OCI-LY1 (cell line): ENCODE data around the gene EVC.
A peak's percentile ranks its signal among the peaks of the same experiment; 100 is the strongest.

Experiments
- H2AFZ ChIP-seq: fragments of 200-600 bp; sonication (generic), shearing (Covaris generic); 2 replicates; pipeline ENCODE4 v1.6.0; 2014; ENCODE audit warnings: antibody characterized with exemption, mild to moderate bottlenecking, low read length
- H3F3A ChIP-seq: fragments of 200-600 bp; sonication (generic), shearing (Covaris generic); 2 replicates; pipeline ENCODE4 v1.6.0; 2014; ENCODE audit warnings: mild to moderate bottlenecking, antibody characterized with exemption, low read length, moderate library complexity; ENCODE audit not compliant: insufficient read depth
- H3K27ac ChIP-seq: fragments of 200-600 bp; sonication (generic); 2 replicates; pipeline ENCODE4 v1.5.1; 2014; ENCODE audit warnings: low read length, mixed run types, mild to moderate bottlenecking, low read depth; ENCODE audit not compliant: poor library complexity, severe bottlenecking
- H3K27me3 ChIP-seq: fragments of 200-600 bp; sonication (generic); 2 replicates; pipeline ENCODE4 v1.6.0; 2014; ENCODE audit warnings: antibody characterized with exemption, mild to moderate bottlenecking, low read length, moderate library complexity; ENCODE audit not compliant: insufficient read depth
- H3K36me3 ChIP-seq: fragments of 200-600 bp; sonication (generic); 2 replicates; pipeline ENCODE4 v1.6.1; 2014; ENCODE audit warnings: mild to moderate bottlenecking, antibody characterized with exemption, low read length, moderate library complexity, mixed read lengths; ENCODE audit not compliant: insufficient read depth
- H3K4me1 ChIP-seq: fragments of 200-600 bp; sonication (generic); 2 replicates; pipeline ENCODE4 v1.5.1; 2014; ENCODE audit warnings: mild to moderate bottlenecking, low read length, moderate library complexity; ENCODE audit not compliant: insufficient read depth, severe bottlenecking
- H3K4me2 ChIP-seq: fragments of 200-600 bp; sonication (generic), shearing (Covaris generic); 2 replicates; pipeline ENCODE4 v1.6.1; 2014; ENCODE audit warnings: low read length
- H3K4me3 ChIP-seq: fragments of 200-600 bp; sonication (generic); 2 replicates; pipeline ENCODE4 v1.5.1; 2014; ENCODE audit warnings: low read length, low read depth, mild to moderate bottlenecking, mixed read lengths; ENCODE audit not compliant: poor library complexity, severe bottlenecking
- H3K79me2 ChIP-seq: fragments of 200-600 bp; shearing (Covaris generic); 2 replicates; pipeline ENCODE4 v1.6.1; 2016; ENCODE audit warnings: mixed run types, low read length, mixed read lengths; ENCODE audit not compliant: insufficient read depth
- H3K9ac ChIP-seq: fragments of 200-600 bp; sonication (generic), shearing (Covaris generic); 2 replicates; pipeline ENCODE4 v1.6.1; 2014; ENCODE audit warnings: mild to moderate bottlenecking, low read length, mixed read lengths
- H3K9me2 ChIP-seq: fragments of 200-600 bp; sonication (generic), shearing (Covaris generic); 2 replicates; pipeline ENCODE4 v1.6.1; 2014; ENCODE audit warnings: low read depth, mild to moderate bottlenecking, low read length, mixed read lengths
- H3K9me3 ChIP-seq: fragments of 200-600 bp; shearing (Covaris generic); 2 replicates; pipeline ENCODE4 v1.6.1; 2014; ENCODE audit warnings: low read length, mixed read lengths
- H4K20me1 ChIP-seq: fragments of 200-600 bp; sonication (generic), shearing (Covaris generic); 2 replicates; pipeline ENCODE4 v1.6.0; 2016; ENCODE audit warnings: mild to moderate bottlenecking, low read length; ENCODE audit not compliant: insufficient read depth
- EZH2 ChIP-seq: fragments of 200-600 bp; sonication (generic), shearing (Covaris generic); IDR thresholded peaks from 2 replicates; pipeline ENCODE4 v1.8.0; 2017; ENCODE audit warnings: borderline replicate concordance, mixed run types, mild to moderate bottlenecking, antibody characterized with exemption, low read length, moderate library complexity, mixed read lengths
- TF ChIP-seq, protein P1 (sequence below): fragments of 200-600 bp; sonication (generic), shearing (Covaris generic); IDR thresholded peaks from 2 replicates; pipeline ENCODE4 v1.5.1; 2017; ENCODE audit warnings: mild to moderate bottlenecking, antibody characterized with exemption, low read length, moderate library complexity, mixed read lengths

EVC gene

DNA sequence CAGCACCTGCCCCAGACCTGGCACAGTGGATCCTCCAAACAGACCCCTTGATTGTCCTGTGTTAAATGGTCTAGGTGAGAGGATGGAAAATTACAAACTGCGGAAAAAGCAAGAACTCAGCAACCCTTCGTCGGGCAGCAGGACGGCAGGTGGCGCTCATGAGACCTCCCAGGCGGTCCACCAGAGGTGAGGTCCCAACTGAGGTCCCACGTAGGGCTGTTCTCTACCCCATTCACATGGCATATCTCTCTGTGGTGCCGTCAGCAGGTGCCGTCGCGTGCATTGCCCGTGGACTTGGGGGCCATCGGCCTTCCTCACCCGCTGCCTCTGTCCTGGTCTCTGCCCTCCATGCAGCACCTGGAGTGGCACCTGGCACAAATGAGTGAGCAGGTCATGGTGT is 93.7 kb downstream of the EVC start:
- no peak overlapping the region for H2AFZ ChIP-seq
- no peaks in the 10 kb centered on the region for H4K20me1 ChIP-seq
- no peak overlapping the region for H3K9ac ChIP-seq
- no peak overlapping the region for H3K4me3 ChIP-seq
- no peak overlapping the region for H3K4me2 ChIP-seq
- H3K4me1 ChIP-seq, result no peaks in the 10 kb centered on the region
- 0 out of 2 replicates have a peak, but pooled peaks cover 6% of the 10 kb centered on the region for H3K36me3 ChIP-seq
- H3K9me3 ChIP-seq, result no peaks in the 10 kb centered on the region
- no peaks in the 10 kb centered on the region for H3K79me2 ChIP-seq
- H3F3A ChIP-seq, result no peaks in the 10 kb centered on the region
- no peak for TF ChIP-seq EZH2
- TF ChIP-seq, protein P1, sequence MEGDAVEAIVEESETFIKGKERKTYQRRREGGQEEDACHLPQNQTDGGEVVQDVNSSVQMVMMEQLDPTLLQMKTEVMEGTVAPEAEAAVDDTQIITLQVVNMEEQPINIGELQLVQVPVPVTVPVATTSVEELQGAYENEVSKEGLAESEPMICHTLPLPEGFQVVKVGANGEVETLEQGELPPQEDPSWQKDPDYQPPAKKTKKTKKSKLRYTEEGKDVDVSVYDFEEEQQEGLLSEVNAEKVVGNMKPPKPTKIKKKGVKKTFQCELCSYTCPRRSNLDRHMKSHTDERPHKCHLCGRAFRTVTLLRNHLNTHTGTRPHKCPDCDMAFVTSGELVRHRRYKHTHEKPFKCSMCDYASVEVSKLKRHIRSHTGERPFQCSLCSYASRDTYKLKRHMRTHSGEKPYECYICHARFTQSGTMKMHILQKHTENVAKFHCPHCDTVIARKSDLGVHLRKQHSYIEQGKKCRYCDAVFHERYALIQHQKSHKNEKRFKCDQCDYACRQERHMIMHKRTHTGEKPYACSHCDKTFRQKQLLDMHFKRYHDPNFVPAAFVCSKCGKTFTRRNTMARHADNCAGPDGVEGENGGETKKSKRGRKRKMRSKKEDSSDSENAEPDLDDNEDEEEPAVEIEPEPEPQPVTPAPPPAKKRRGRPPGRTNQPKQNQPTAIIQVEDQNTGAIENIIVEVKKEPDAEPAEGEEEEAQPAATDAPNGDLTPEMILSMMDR, result peak; percentile 35; the same call in 1 of the 2 replicates
- no peaks in the 10 kb centered on the region for H3K27me3 ChIP-seq
- no peaks in the 10 kb centered on the region for H3K9me2 ChIP-seq
- H3K27ac ChIP-seq, result no peak overlapping the region

DNA sequence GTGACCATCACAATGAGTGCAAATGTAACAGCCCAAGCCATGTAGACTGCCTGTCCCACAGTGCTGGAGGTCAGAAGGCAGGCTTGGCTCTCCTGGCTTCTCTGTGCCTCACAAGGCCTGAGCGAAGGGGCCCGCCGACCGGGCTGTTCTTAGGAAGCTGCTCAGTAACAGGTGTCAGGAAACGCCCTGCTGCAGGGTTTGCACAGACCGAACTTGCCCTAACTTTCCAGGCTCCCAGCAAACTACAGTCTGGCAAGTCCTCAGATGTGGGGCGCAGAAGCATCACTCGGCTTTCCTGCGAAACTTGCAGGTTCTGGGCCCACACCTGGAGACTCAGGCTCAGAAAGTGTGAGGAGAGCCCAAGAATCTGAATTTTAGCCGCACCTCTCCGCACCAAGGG is 94.3 kb downstream of the EVC start:
- Histone ChIP-seq H3K9me3 (no peaks in the 10 kb centered on the region), H3K27me3 (no peaks in the 10 kb centered on the region), H2AFZ (no peak overlapping the region), H3K27ac (no peak overlapping the region), H3K4me3 (no peak overlapping the region), H3F3A (no peaks in the 10 kb centered on the region), H4K20me1 (no peaks in the 10 kb centered on the region), H3K9me2 (no peaks in the 10 kb centered on the region), H3K36me3 (peaks cover 6% of the 10 kb centered on the region; the same call in 1 of the 2 replicates), H3K79me2 (no peaks in the 10 kb centered on the region), H3K4me1 (no peaks in the 10 kb centered on the region), H3K4me2 (no peak overlapping the region), H3K9ac (no peak overlapping the region)
- TF ChIP-seq, protein P1, result no peak
- TF ChIP-seq EZH2, result no peak

DNA sequence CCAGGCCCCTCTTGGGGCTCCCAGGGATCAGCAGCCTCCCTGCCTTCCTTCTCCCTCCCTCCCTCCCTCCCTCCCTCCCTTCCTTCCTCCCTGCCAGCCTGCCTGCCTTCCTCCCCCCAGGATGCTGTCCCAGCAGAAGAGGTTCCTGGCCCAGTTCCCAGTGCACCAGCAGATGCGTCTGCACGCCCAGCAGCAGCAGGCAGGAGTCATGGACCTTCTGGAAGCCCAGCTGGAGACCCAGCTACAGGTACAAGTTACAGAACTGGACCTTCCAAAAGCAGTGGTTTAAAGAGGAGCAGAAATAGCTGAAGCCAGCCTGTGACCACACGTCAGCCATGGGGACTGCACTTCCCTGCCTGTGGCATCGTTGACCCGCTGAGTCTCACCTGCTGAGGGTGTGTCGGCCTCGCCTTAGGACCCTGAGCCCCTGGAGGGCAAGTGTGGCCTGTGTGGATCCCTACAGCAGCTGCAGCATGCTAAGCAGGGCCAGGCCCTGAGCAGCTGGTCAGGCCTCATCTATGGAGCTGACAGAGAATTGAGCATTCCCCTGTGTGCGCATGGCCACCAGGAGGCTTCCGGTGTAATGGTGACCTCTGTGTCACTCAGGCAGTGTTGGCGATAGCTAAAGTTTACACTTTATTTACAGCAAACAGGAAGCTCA is 97.2 kb downstream of the EVC start:
- Histone ChIP-seq H3K27me3 (no peaks in the 10 kb centered on the region), H3K4me3 (no peak overlapping the region), H3K4me1 (no peaks in the 10 kb centered on the region), H3F3A (no peaks in the 10 kb centered on the region), H3K36me3 (peaks cover 6% of the 10 kb centered on the region; the same call in 1 of the 2 replicates), H3K9ac (no peak overlapping the region), H4K20me1 (no peaks in the 10 kb centered on the region), H3K79me2 (no peaks in the 10 kb centered on the region), H3K4me2 (no peak overlapping the region), H3K27ac (no peak overlapping the region), H3K9me3 (no peaks in the 10 kb centered on the region), H2AFZ (no peak overlapping the region), H3K9me2 (no peaks in the 10 kb centered on the region)
- TF ChIP-seq, protein P1, result no peak
- no peak for TF ChIP-seq EZH2
